ENCODE results near the gene PPIC.

Gene PPIC

GRCh38 chr5:123014689-123015088 is 21.8 kb downstream of the PPIC start:
- TF ChIP-seq CTCF (IDR thresholded peaks at IDR 0.05; ENCODE audit: low read length): no peak
- no peak for TF ChIP-seq EZH2 (IDR thresholded peaks at IDR 0.05; ENCODE audit: borderline replicate concordance, low read length)
- no peaks in the 10 kb centered on the region for H4K20me1 ChIP-seq (ENCODE audit: insufficient read depth, low read length)
- no peak overlapping the region for H3K27ac ChIP-seq (ENCODE audit: low read depth, low read length, poor library complexity, severe bottlenecking)
- H3K4me1 ChIP-seq (ENCODE audit: insufficient read depth, low read length, severe bottlenecking): no peaks in the 10 kb centered on the region
- no peaks in the 10 kb centered on the region for H3K9me2 ChIP-seq (ENCODE audit: low read depth, low read length)
- no peaks in the 10 kb centered on the region for H3F3A ChIP-seq (ENCODE audit: insufficient read depth, low read length)
- H3K9me3 ChIP-seq (ENCODE audit: low read length): no peaks in the 10 kb centered on the region
- H3K36me3 ChIP-seq (ENCODE audit: insufficient read depth, low read length): no peaks in the 10 kb centered on the region
- H3K4me3 ChIP-seq (ENCODE audit: low read depth, low read length, poor library complexity, severe bottlenecking): no peak overlapping the region
- H3K27me3 ChIP-seq (ENCODE audit: insufficient read depth, low read length): no peaks in the 10 kb centered on the region
- no peak overlapping the region for H2AFZ ChIP-seq (ENCODE audit: low read length)
- H3K9ac ChIP-seq (ENCODE audit: low read length): no peak overlapping the region
- H3K79me2 ChIP-seq (ENCODE audit: insufficient read depth, low read length): no peaks in the 10 kb centered on the region
- H3K4me2 ChIP-seq (ENCODE audit: low read length): no peak overlapping the region

GRCh38 chr5:123012321-123012720 is 24.2 kb downstream of the PPIC start:
- H3K4me2 ChIP-seq (ENCODE audit: low read length): no peak overlapping the region
- no peaks in the 10 kb centered on the region for H3K36me3 ChIP-seq (ENCODE audit: insufficient read depth, low read length)
- TF ChIP-seq CTCF (IDR thresholded peaks at IDR 0.05; ENCODE audit: low read length) (no peak), EZH2 (IDR thresholded peaks at IDR 0.05; ENCODE audit: borderline replicate concordance, low read length) (no peak)
- H3K4me3 ChIP-seq (ENCODE audit: low read depth, low read length, poor library complexity, severe bottlenecking): no peak overlapping the region
- H3K79me2 ChIP-seq (ENCODE audit: insufficient read depth, low read length): no peaks in the 10 kb centered on the region
- H3K9me3 ChIP-seq (ENCODE audit: low read length): no peaks in the 10 kb centered on the region
- H2AFZ ChIP-seq (ENCODE audit: low read length): no peak overlapping the region
- H4K20me1 ChIP-seq (ENCODE audit: insufficient read depth, low read length): no peaks in the 10 kb centered on the region
- H3K27ac ChIP-seq (ENCODE audit: low read depth, low read length, poor library complexity, severe bottlenecking): no peak overlapping the region
- H3K4me1 ChIP-seq (ENCODE audit: insufficient read depth, low read length, severe bottlenecking): no peaks in the 10 kb centered on the region
- no peak overlapping the region for H3K9ac ChIP-seq (ENCODE audit: low read length)
- H3F3A ChIP-seq (ENCODE audit: insufficient read depth, low read length): no peaks in the 10 kb centered on the region
- H3K9me2 ChIP-seq (ENCODE audit: low read depth, low read length): no peaks in the 10 kb centered on the region
- H3K27me3 ChIP-seq (ENCODE audit: insufficient read depth, low read length): no peaks in the 10 kb centered on the region

- H3K36me3 ChIP-seq (ENCODE audit: insufficient read depth, low read length): no peaks in the 10 kb centered on the region
- no peaks in the 10 kb centered on the region for H3K4me1 ChIP-seq (ENCODE audit: insufficient read depth, low read length, severe bottlenecking)
- no peak overlapping the region for H3K4me2 ChIP-seq (ENCODE audit: low read length)
- no peaks in the 10 kb centered on the region for H4K20me1 ChIP-seq (ENCODE audit: insufficient read depth, low read length)
- H3K9me3 ChIP-seq (ENCODE audit: low read length): no peaks in the 10 kb centered on the region
- H3K9me2 ChIP-seq (ENCODE audit: low read depth, low read length): no peaks in the 10 kb centered on the region
- H3K4me3 ChIP-seq (ENCODE audit: low read depth, low read length, poor library complexity, severe bottlenecking): no peak overlapping the region
- no peak overlapping the region for H3K9ac ChIP-seq (ENCODE audit: low read length)
- no peak overlapping the region for H3K27ac ChIP-seq (ENCODE audit: low read depth, low read length, poor library complexity, severe bottlenecking)
- H2AFZ ChIP-seq (ENCODE audit: low read length): no peak overlapping the region
- no peak for TF ChIP-seq CTCF (IDR thresholded peaks at IDR 0.05; ENCODE audit: low read length)
- TF ChIP-seq EZH2 (IDR thresholded peaks at IDR 0.05; ENCODE audit: borderline replicate concordance, low read length): no peak
- no peaks in the 10 kb centered on the region for H3K79me2 ChIP-seq (ENCODE audit: insufficient read depth, low read length)
- H3F3A ChIP-seq (ENCODE audit: insufficient read depth, low read length): no peaks in the 10 kb centered on the region
- H3K27me3 ChIP-seq (ENCODE audit: insufficient read depth, low read length): no peaks in the 10 kb centered on the region
These were observed 28.8 kb downstream of the PPIC start for GRCh38 chr5:123007754-123008153.

Measured in OCI-LY1 (cell line).